Raji (cell line): Measurements from ENCODE around the gene DDX17.

Experiments
- POLR2A ChIP-seq: IDR thresholded peaks from 2 replicates; pipeline ENCODE4 v1.6.1; 2011; ENCODE audit warnings: low read depth, low read length, control low read depth; ENCODE audit not compliant: insufficient read depth

DDX17 gene

DNA sequence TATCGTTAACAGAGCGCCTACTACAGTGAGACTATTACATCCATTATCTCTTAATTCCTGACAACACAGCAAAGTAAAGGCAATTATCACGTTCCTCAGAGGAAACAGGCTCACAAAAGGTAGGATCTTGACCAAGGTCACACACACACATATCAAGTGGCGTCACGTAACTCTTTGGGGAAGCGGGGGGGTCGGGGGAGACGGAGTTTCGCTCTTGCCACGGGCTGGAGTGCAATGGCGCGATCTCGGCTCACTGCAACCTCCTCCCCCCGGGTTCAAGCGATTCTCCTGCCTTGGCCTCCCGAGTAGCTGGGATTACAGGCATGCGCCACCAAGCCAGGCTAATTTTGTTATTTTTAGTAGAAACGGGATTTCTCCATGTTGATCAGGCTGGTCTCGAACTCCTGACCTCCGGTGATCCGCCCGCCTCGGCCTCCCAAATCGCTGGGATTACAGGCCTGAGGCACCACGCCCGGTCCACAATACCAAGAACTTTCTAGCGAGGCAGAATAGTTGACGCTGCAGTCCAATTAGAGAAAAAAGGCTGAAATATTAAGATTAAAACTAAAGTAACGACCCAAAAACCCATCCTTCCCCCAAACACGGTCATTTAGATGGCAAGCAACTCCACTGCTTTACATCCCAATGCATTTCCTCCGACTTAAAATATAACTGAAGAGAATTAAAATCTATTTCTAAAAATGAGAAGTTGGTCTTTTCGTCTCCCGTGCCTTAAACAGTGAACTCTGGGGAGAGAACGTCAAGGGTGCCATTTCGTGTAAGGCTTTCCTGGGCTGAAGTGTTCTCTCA lies 1.2 kb downstream of the DDX17 start:
- no peak for TF ChIP-seq POLR2A

- no peak for TF ChIP-seq POLR2A
These were observed 3.1 kb downstream of the DDX17 start for GRCh38 chr22:38503021-38503420.

GRCh38 chr22:38501797-38502672 lies 4.1 kb downstream of the DDX17 start:
- no peak for TF ChIP-seq POLR2A

GRCh38 chr22:38497869-38498268 lies 8.2 kb downstream of the DDX17 start:
- TF ChIP-seq POLR2A, result no peak

GRCh38 chr22:38494939-38495338 lies 11.2 kb downstream of the DDX17 start:
- TF ChIP-seq POLR2A, result no peak

DNA sequence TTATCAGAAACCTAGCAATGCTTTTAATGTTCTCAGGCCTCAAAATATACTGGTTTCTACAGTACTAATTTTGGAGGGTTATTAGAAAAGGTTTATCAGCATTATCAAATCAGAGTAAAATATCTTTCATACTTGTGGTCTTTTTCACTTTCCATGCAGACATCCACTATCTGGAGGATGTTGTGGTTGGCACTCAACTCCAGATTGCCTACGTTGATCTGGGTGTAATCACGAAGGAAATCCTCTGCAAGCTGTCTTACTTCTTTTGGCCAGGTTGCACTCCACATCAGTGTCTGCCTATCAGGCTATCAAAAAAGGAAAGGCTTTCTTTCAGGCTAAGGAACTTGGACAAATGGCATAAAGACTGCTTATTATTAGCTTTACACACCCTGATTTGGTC lies 11.6 kb downstream of the DDX17 start:
- no peak for TF ChIP-seq POLR2A

GRCh38 chr22:38491707-38492348 lies 14.3 kb downstream of the DDX17 start:
- TF ChIP-seq POLR2A, result no peak

- TF ChIP-seq POLR2A, result no peak
These were observed 15.2 kb downstream of the DDX17 start for GRCh38 chr22:38490915-38491314.

DNA sequence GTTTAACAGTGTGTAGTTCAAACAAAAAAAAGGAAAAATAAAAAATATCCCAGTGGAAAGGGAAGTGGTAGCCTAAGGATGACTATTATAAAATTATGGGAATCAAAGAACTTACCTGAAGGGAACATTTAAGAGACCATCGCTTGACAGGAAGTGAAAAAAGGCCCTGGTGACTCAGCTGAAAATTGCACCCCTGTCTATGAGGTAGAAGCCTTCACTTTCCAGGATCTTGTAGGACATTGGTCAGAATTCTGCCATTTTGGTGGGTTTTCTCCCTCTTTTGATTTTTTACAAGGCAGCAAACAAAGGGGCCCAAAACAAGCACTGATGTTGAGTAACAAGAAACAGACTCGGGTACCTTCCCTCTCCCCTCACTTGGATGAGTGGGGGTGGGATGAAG lies 15.6 kb downstream of the DDX17 start:
- TF ChIP-seq POLR2A, result no peak

DNA sequence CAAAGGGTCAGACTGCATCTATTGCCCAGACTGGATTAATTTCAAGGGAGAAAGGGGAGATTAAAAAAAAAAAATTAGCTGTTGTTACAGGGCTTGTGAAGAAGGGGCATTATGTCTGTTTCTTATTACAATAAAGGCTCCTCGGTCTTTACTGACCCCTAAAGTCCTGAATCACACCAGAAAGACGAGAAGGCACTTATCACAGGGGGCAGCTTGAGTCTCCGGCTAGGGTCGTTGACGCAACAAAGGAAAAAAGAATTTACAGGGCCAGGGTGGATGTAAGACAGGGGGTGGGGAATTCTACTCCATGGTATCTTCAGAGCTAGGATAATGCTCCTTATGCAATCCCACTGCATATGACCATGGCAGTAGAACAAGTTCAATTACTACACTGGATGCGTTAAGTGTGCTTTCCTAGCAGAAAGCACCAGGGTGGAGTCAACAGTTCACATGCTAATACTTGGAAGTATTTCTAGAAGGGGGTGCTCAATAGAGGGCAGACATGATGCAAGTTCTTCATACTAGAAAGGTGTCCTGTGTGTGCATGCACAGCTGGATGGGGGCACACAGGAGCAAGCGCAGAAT lies 16.5 kb downstream of the DDX17 start:
- TF ChIP-seq POLR2A, result no peak

DNA sequence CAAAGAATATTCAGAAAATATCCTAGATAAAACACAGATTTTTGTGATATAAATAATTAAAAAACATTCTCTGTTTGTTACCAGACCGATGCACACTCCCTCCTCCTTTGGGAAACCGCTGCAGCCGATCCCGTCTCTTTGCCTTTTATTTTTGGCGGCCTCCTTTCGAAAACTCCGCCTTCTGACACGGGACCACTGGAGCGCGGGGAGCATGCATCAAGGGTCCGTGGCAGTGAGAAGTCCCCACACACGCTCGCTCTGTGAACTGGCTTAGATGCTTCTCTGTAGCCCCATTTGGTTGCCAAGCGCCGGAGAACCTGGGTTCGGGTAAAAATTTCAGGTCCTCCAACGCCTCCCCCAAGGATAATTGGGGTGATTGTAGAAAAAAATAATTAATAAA lies 17.0 kb downstream of the DDX17 start:
- TF ChIP-seq POLR2A, result no peak

GRCh38 chr22:38487946-38488345 lies 18.2 kb downstream of the DDX17 start:
- no peak for TF ChIP-seq POLR2A

GRCh38 chr22:38485783-38486182 lies 20.3 kb downstream of the DDX17 start:
- TF ChIP-seq POLR2A, result no peak

DNA sequence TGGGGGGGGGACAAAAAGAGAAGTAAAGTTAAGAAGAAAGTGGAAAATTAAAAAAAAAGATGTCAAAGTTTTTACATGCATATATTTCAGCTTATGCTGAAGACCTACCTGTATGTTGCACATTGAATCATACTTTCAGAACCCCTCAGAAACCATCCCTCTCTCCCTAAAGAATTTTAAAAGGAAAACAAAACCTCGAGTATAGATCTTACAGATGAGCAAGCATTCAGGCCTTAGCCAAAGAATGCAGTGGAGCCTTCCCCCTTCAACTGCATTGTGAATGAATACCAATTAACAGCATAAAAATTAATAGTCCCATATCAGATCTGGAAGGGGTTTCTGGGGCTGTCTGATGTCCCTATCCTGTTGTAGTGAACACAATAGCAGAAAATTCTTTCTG lies 21.9 kb downstream of the DDX17 start:
- TF ChIP-seq POLR2A, result no peak

GRCh38 chr22:38482662-38483308 lies 23.3 kb downstream of the DDX17 start:
- no peak for TF ChIP-seq POLR2A
